Osteoblast (primary cell): Measurements from ENCODE around the gene HEXIM1. TPM values are rescaled to one million over a fixed set of nuclear protein-coding genes. Genes with fewer than 3 reads are reported as not detected.

ENCODE experiments used
- DNase-seq: peaks from one replicate; pipeline ENCODE4 v3.0.0; 2011; ENCODE audit warnings: low spot score, mixed read lengths; ENCODE audit not compliant: insufficient read length; ENCODE audit errors: missing footprints
- H2AFZ ChIP-seq: 2 replicates; pipeline ENCODE4 v1.6.0; 2011; ENCODE audit warnings: mild to moderate bottlenecking, low read length
- H3K27ac ChIP-seq: 2 replicates; pipeline ENCODE4 v1.5.1; 2011; ENCODE audit warnings: mild to moderate bottlenecking, low read depth, low read length, moderate library complexity
- H3K27me3 ChIP-seq: 2 replicates; pipeline ENCODE4 v1.6.0; 2012; ENCODE audit warnings: mild to moderate bottlenecking, control low read depth, inconsistent platforms, low read length, moderate library complexity; ENCODE audit not compliant: insufficient read depth
- H3K36me3 ChIP-seq: 2 replicates; pipeline ENCODE4 v1.5.1; 2011; ENCODE audit warnings: mild to moderate bottlenecking, low read length, control low read depth, moderate library complexity; ENCODE audit not compliant: insufficient read depth
- H3K4me1 ChIP-seq: 2 replicates; pipeline ENCODE4 v1.5.1; 2011; ENCODE audit warnings: mild to moderate bottlenecking, low read length, control low read depth, moderate library complexity; ENCODE audit not compliant: insufficient read depth
- H3K4me2 ChIP-seq: 2 replicates; pipeline ENCODE4 v1.6.0; 2011; ENCODE audit warnings: mild to moderate bottlenecking, low read length; ENCODE audit not compliant: insufficient read depth
- H3K4me3 ChIP-seq: fragments of 200-600 bp; sonication (generic); 3 replicates; pipeline ENCODE4 v1.5.1; 2012; ENCODE audit warnings: mild to moderate bottlenecking, low read length, inconsistent platforms; ENCODE audit not compliant: insufficient read depth
- H3K79me2 ChIP-seq: 2 replicates; pipeline ENCODE4 v1.6.0; 2012; ENCODE audit warnings: mild to moderate bottlenecking, low read length, control low read depth, inconsistent platforms; ENCODE audit not compliant: insufficient read depth
- H3K9me3 ChIP-seq: 2 replicates; pipeline ENCODE4 v1.5.1; 2011; ENCODE audit warnings: low read depth, low read length, control low read depth
- H4K20me1 ChIP-seq: 2 replicates; pipeline ENCODE4 v1.6.0; 2012; ENCODE audit warnings: mild to moderate bottlenecking, low read length, control low read depth; ENCODE audit not compliant: insufficient read depth
- CTCF ChIP-seq: IDR thresholded peaks from 2 replicates; pipeline ENCODE4 v1.5.1; 2011; ENCODE audit warnings: mild to moderate bottlenecking, low read depth, low read length, moderate library complexity; ENCODE audit errors: extremely low read depth
- total RNA-seq: library from RNA; depleted of rRNA; stranded (reverse); fragments of >200 nt; gene quantifications from 2 replicates; pipeline ENCODE4 v1.2.3, GENCODE V29; 2012

HEXIM1 gene
- total RNA-seq, 1 donor: 10.9 TPM

DNA sequence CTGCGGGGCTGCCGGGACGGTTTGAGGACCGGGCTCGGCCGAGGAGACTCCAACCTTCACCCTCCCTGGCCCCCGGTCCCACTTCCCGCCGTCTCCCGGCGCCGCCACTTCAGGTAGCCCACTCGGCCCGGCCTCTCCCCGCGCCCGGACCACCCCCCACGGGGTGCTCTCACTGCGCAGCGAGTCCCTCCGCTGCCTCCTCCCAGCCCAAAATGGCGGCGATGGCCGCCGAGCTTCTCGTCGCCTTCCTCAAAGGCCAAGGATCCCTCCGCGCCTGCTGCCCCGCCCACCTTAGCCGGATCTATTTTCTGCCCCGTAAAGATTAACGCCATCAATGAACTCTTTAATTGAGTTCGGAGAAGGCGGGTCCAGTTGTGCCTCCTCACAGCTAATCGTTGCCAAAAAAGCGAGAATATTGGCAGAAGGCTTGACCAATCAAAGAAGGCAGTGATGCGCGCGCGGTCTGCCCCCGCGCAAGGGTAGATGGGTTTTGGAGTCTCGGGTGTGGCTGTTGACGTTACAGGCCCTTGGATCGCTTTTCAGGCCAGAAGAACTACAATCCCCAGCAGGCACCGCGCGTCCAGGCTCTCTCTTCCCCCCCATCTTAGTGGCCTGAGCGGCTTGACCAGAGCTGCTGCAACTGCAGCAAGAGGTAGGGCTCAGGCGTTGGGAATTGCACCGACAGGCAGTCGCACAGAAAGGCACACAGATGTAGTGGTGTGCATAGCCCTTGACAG lies 13.2 kb downstream of the HEXIM1 start, which contains the start of gene HEXIM2:
HEXIM2 (plus strand) TSS at position 588 of the 737 bp plus-strand sequence. CDS start 919 bp downstream, outside the sequence.
- no peak for TF ChIP-seq CTCF
- peak; percentile 99 for DNase-seq
- peak within 1 kb of the TSS; percentile 95 for H2AFZ ChIP-seq
- peak within 1 kb of the TSS; percentile 96 for H3K4me3 ChIP-seq
- H4K20me1 ChIP-seq: no peaks in the 10 kb centered on the region
- H3K36me3 ChIP-seq: no peaks in the 10 kb centered on the region
- H3K4me2 ChIP-seq: peak within 1 kb of the TSS; percentile 86
- H3K27ac ChIP-seq: peak within 1 kb of the TSS; percentile 99
- peaks cover 33% of the 10 kb centered on the region for H3K4me1 ChIP-seq
- no peaks in the 10 kb centered on the region for H3K27me3 ChIP-seq
- H3K79me2 ChIP-seq: peaks cover 47% of the 10 kb centered on the region
- no peaks in the 10 kb centered on the region for H3K9me3 ChIP-seq

GRCh38 chr17:45162025-45162687 lies 13.9 kb downstream of the HEXIM1 start:
- peak; percentile 70 for DNase-seq
- no peaks in the 10 kb centered on the region for H3K27me3 ChIP-seq
- H3K27ac ChIP-seq: peak overlapping the region; percentile 37
- H3K9me3 ChIP-seq: no peaks in the 10 kb centered on the region
- peak overlapping the region; percentile 66 for H3K4me3 ChIP-seq
- peaks cover 40% of the 10 kb centered on the region for H3K79me2 ChIP-seq
- H2AFZ ChIP-seq: peak overlapping the region; percentile 95
- TF ChIP-seq CTCF: no peak
- no peaks in the 10 kb centered on the region for H4K20me1 ChIP-seq
- peaks cover 33% of the 10 kb centered on the region for H3K4me1 ChIP-seq
- no peaks in the 10 kb centered on the region for H3K36me3 ChIP-seq
- peak overlapping the region; percentile 85 for H3K4me2 ChIP-seq

DNA sequence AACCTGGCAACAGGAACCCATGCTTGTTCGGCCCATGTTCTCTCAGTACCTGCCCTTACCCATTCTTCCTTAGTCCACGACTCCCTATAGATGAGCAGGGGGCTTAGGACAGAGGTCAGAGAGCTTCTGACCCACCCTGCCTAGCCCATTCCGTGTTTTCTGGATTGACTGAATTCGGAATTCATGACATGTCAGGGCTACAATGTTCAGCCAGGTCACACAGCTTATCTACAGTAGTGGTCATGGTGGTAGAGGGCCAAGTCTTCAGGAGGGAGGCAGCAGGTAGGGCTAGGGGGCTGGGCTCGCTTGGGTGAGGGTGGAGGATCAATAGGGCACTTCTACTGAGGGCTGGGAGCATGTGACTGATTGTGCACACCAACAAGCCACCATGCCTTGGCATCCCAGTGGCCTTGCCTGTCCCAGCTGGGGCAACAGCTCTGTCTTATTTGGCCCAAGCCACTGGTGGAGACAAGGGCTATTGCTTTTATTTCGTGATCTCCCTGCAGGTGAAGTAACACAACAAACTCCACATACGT lies 16.5 kb downstream of the HEXIM1 start:
- peaks cover 15% of the 10 kb centered on the region for H3K79me2 ChIP-seq
- no peaks in the 10 kb centered on the region for H3K9me3 ChIP-seq
- no peak for TF ChIP-seq CTCF
- H2AFZ ChIP-seq: no peak overlapping the region
- H3K36me3 ChIP-seq: no peaks in the 10 kb centered on the region
- no peak overlapping the region for H3K4me2 ChIP-seq
- H3K4me1 ChIP-seq: peaks cover 15% of the 10 kb centered on the region
- H4K20me1 ChIP-seq: no peaks in the 10 kb centered on the region
- no peak overlapping the region for H3K4me3 ChIP-seq
- H3K27me3 ChIP-seq: no peaks in the 10 kb centered on the region
- peak; percentile 36 for DNase-seq
- H3K27ac ChIP-seq: no peak overlapping the region
